GM18511 (cell line): ENCODE data around the gene HMGCLL1.

Source experiments
- ATAC-seq: cut with Tn5 transposase; IDR thresholded peaks from one replicate; pipeline ENCODE4 v1.9.1; 2021; ENCODE audit warnings: mild to moderate bottlenecking, moderate library complexity; ENCODE audit not compliant: unreplicated experiment

HMGCLL1 gene

GRCh38 chr6:55447891-55448290, 131.1 kb downstream of the HMGCLL1 start:
- ATAC-seq: no peak

GRCh38 chr6:55445648-55446204, 133.3 kb downstream of the HMGCLL1 start:
- peak; percentile 63 for ATAC-seq

- ATAC-seq: no peak
Measured at GRCh38 chr6:55443238-55444134, 135.5 kb downstream of the HMGCLL1 start.

GRCh38 chr6:55438203-55438602, 140.8 kb downstream of the HMGCLL1 start:
- no peak for ATAC-seq

GRCh38 chr6:55437141-55437540, 141.9 kb downstream of the HMGCLL1 start:
- ATAC-seq: no peak

GRCh38 chr6:55433446-55434130, 145.4 kb downstream of the HMGCLL1 start:
- ATAC-seq: no peak

- ATAC-seq: no peak
Measured at GRCh38 chr6:55423933-55424332, 155.1 kb downstream of the HMGCLL1 start.

- ATAC-seq: no peak
Measured at GRCh38 chr6:55410674-55411073, 168.3 kb downstream of the HMGCLL1 start.

GRCh38 chr6:55405474-55406235, 173.3 kb downstream of the HMGCLL1 start:
- ATAC-seq: no peak

GRCh38 chr6:55399351-55399750, 179.6 kb downstream of the HMGCLL1 start:
- no peak for ATAC-seq

GRCh38 chr6:55397986-55398385, 181.0 kb downstream of the HMGCLL1 start:
- no peak for ATAC-seq

GRCh38 chr6:55395871-55396270, 183.1 kb downstream of the HMGCLL1 start:
- ATAC-seq: no peak

GRCh38 chr6:55388211-55388610, 190.8 kb downstream of the HMGCLL1 start:
- ATAC-seq: no peak
